Tibial artery (tissue), 4 donors: Measurements from ENCODE around the gene ASRGL1.
A peak's percentile ranks its signal among the peaks of the same experiment; 100 is the strongest.

Experiments
- DNase-seq, 2 donors: peaks; one replicate each; pipeline ENCODE4 v3.0.0-alpha.2; 2019
- H3K27ac ChIP-seq, 2 donors: fragments of 200-600 bp; sonication (generic) in 1 of 2; 1 replicate in 1 of 2; 2 replicates in 1 of 2; pipeline ENCODE4 v1.5.1; 2018 to 2019; ENCODE audit warnings: mild to moderate bottlenecking in 1 of 2
- H3K27me3 ChIP-seq, 2 donors: fragments of 200-600 bp; sonication (generic) in 1 of 2; one replicate each; pipeline versions ENCODE4 v1.5.1 to v1.6.0; 2016 to 2019
- H3K36me3 ChIP-seq, 3 donors: fragments of 200-600 bp; sonication (generic) in 2 of 3; one replicate each; pipeline ENCODE4 v1.5.1; 2016 to 2019; ENCODE audit warnings: mild to moderate bottlenecking in 2 of 3
- H3K4me1 ChIP-seq, 4 donors: fragments of 200-600 bp; sonication (generic) in 2 of 4; 1 replicate in 3 of 4; 2 replicates in 1 of 4; pipeline ENCODE4 v1.5.1; 2016 to 2019
- H3K4me3 ChIP-seq, 2 donors: fragments of 200-600 bp; sonication (generic) in 1 of 2; 1 replicate in 1 of 2; 2 replicates in 1 of 2; pipeline ENCODE4 v1.5.1; 2018 to 2019; ENCODE audit warnings: mild to moderate bottlenecking in 2 of 2
- H3K9me3 ChIP-seq, 3 donors: fragments of 200-600 bp; sonication (generic) in 1 of 3; one replicate each; pipeline ENCODE4 v1.5.1; 2016 to 2019
- intact Hi-C: fragments of 100-400 bp; cut with DNase I; formaldehyde crosslinking; loops from one replicate; pipeline ENCODE4 v1.15.0; 2023; ENCODE audit warnings: low total_unique reads
- TF ChIP-seq, protein P1 (sequence below), 2 experiments: fragments of 200-600 bp in 1 of 2; fragments of 450-650 bp in 1 of 2; IDR thresholded peaks; one replicate each; pipeline ENCODE4 v1.5.1; 2017 to 2019; ENCODE audit warnings: antibody characterized with exemption in 2 of 2, mild to moderate bottlenecking in 1 of 2, moderate library complexity in 1 of 2

The ASRGL1 gene

DNA sequence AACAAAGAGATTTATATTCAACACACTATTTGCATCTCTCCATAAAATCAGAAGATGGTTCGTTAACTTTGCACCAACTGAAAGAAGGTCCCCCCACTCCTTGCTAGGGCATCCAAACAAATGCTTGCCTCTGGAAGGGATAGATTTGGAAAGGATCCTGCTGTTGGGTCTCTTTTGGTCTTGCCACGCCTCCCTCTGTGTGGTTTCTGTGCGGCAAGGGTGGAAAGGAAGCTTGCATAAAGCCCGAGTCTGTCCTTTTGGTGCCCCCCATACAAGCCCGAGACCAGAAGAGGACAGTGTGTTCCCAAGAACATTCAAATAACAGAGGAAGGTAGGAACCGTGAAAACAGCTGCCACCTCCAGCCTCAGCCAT, 96.6 kb downstream of the ASRGL1 start:
- Histone ChIP-seq H3K27ac (peak overlapping the region; percentile 36 to 43), H3K9me3 (no peaks in the 10 kb centered on the region), H3K4me3 (no peak overlapping the region), H3K36me3 (no peaks in the 10 kb centered on the region), H3K4me1 (peaks cover 0 to 20% (median 6%) of the 10 kb centered on the region in 4 donors), H3K27me3 (no peaks in the 10 kb centered on the region)
- intact Hi-C loops = no loop called here
- TF ChIP-seq, protein P1, sequence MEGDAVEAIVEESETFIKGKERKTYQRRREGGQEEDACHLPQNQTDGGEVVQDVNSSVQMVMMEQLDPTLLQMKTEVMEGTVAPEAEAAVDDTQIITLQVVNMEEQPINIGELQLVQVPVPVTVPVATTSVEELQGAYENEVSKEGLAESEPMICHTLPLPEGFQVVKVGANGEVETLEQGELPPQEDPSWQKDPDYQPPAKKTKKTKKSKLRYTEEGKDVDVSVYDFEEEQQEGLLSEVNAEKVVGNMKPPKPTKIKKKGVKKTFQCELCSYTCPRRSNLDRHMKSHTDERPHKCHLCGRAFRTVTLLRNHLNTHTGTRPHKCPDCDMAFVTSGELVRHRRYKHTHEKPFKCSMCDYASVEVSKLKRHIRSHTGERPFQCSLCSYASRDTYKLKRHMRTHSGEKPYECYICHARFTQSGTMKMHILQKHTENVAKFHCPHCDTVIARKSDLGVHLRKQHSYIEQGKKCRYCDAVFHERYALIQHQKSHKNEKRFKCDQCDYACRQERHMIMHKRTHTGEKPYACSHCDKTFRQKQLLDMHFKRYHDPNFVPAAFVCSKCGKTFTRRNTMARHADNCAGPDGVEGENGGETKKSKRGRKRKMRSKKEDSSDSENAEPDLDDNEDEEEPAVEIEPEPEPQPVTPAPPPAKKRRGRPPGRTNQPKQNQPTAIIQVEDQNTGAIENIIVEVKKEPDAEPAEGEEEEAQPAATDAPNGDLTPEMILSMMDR (IDR thresholded peaks at IDR 0.05) = no peak
- peak in 1 of 2 donors; percentile 46 for DNase-seq

DNA sequence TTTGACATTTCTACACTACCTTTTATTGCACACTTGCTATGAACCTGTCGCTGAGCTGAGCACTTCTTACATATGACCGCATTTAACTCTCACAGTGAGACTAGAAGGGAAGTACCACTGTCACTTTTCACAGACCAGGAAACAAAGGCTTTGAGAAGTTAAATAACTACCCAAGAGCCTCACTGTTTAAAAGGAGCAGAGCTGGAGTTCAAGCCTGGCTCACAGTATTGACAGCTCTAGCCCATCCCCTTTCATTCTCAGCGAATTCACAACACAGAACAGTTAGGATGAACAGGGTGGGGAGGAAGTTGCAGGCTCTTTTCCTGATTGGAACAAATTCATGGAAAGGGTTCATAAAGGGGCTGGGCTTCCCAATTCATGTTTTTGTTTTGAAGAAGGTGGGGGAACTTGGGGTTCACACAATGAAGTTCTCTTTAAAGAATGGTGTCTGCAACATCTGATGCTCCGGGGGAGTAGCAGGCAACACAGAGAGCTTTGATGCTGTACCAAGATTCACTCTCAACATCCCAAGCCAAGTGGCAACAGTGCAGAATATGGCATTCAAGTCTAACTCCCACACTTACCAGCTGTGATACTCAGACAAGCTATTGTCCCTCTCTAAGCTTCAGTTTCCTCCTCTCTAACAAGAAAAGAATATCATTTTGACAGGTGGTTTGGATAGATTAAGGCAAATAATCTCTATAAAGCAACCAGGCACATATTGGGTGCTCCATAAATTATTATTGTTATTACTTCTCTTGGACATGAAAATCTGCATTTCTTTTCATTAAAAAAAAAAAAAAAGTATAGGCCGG, 98.8 kb downstream of the ASRGL1 start:
- no peak for DNase-seq
- Histone ChIP-seq H3K4me3 (no peak overlapping the region), H3K27ac (no peak overlapping the region), H3K4me1 (peaks cover 4 to 31% (median 14%) of the 10 kb centered on the region in 4 donors), H3K27me3 (no peaks in the 10 kb centered on the region), H3K9me3 (no peaks in the 10 kb centered on the region), H3K36me3 (no peaks in the 10 kb centered on the region)
- TF ChIP-seq, protein P1 (IDR thresholded peaks at IDR 0.05) = no peak
- intact Hi-C loops = no loop called here

DNA sequence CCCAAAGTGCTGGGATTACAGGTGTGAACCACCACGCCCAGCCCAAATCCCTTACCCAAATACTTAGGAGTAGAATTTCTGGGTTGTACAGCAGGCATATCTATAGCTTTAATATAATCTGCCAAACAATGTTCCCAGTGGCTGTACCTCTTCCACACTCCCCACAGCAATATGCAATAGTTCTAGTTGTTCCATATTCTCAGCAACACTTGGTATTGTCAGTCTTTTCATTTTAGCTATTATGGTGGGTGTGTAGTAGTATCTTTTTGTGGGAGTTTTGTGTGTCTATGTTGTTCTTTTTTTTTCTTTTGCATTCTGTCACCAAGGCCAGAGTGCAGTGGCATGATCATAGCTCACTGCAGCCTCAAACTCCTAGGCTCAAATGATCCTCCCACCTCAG, 100.4 kb downstream of the ASRGL1 start:
- TF ChIP-seq, protein P1 (IDR thresholded peaks at IDR 0.05) = no peak
- H3K4me1 ChIP-seq = peaks cover 4 to 25% (median 13%) of the 10 kb centered on the region in 4 donors
- no peaks in the 10 kb centered on the region for H3K27me3 ChIP-seq
- no peak overlapping the region for H3K4me3 ChIP-seq
- intact Hi-C loops = no loop called here
- no peak overlapping the region for H3K27ac ChIP-seq
- DNase-seq = no peak
- H3K9me3 ChIP-seq = no peaks in the 10 kb centered on the region
- no peaks in the 10 kb centered on the region for H3K36me3 ChIP-seq

DNA sequence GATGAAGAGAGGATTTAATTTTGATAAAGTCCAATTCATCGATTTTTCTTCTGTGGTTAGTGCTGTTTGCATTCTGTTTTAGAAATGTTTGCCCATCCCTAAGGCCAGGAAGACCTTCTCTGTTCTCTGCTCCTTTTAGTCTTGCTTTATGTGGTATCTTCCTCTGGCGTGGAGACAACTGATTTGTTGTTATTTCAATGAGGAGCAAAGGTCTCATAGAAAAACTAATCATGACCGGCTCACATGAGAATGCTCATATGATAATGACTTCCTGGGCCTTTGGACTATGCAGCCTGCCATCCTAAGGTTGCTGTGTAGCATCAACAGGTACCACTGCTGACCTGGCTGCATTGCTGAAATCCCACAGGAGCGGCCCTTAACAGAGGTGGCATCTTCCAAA, 101.4 kb downstream of the ASRGL1 start:
- H3K4me1 ChIP-seq = peaks cover 4 to 24% (median 16%) of the 10 kb centered on the region in 4 donors
- DNase-seq = no peak
- H3K4me3 ChIP-seq = no peak overlapping the region
- no peaks in the 10 kb centered on the region for H3K36me3 ChIP-seq
- no peak overlapping the region for H3K27ac ChIP-seq
- intact Hi-C loops = no loop called here
- TF ChIP-seq, protein P1 (IDR thresholded peaks at IDR 0.05) = no peak
- no peaks in the 10 kb centered on the region for H3K27me3 ChIP-seq
- H3K9me3 ChIP-seq = no peaks in the 10 kb centered on the region

DNA sequence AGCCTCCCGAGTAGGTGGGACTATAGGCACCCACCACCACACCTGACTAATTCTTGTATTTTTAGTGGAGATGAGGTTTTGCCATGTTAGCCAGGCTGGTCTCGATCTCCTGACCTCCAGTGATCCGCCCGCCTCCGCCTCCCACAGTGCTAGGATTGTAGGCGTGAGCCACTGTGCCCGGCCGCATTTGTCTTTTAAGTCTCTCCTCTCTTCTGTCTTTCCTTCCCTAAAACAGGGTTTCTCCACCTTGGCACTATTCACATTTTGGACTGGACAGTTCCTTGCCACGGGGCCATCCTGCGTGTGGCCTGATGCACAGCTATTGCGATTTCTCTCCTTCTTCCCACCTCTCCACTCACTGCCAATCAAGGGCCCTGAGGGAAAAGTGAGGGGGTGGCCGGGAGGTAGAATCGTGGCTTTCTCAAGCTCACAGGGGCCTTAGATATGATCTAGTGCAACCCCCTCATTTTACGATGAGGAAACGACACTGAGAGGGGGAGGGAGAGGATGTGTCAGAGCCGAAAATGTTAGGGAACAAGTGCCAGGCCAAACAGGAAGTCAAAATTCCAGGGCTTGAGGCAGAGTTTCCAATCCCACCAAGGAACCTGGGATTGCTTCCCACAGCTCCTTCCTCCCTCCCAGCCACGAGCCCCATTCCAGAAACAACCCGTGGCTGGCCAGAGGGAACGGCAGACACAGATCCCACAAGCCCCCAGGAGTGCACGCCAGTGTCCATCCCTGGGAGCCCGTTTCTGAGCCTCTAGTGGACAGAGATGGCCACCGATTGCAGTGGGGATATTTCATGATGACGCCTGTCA, 102.7 kb downstream of the ASRGL1 start:
- no peaks in the 10 kb centered on the region for H3K9me3 ChIP-seq
- no peaks in the 10 kb centered on the region for H3K36me3 ChIP-seq
- no peaks in the 10 kb centered on the region for H3K27me3 ChIP-seq
- intact Hi-C loops = no loop called here
- peak overlapping the region; percentile 75 to 76 for H3K27ac ChIP-seq
- peaks cover 4 to 38% (median 26%) of the 10 kb centered on the region in 4 donors for H3K4me1 ChIP-seq
- H3K4me3 ChIP-seq = peak overlapping the region; percentile 10 to 34
- DNase-seq = peak; percentile 72 to 86
- TF ChIP-seq, protein P1 (IDR thresholded peaks at IDR 0.05) = no peak
